ENCODE data around the gene CCDC87. TPM values are rescaled to one million over a fixed set of nuclear protein-coding genes. Genes with fewer than 3 reads are reported as not detected.
"Not testable (repeated sequence)": the region's sequence is repeated elsewhere in the genome, so short reads cannot be mapped to it uniquely, and the experiment has no call there.

CCDC87 gene, protein sequence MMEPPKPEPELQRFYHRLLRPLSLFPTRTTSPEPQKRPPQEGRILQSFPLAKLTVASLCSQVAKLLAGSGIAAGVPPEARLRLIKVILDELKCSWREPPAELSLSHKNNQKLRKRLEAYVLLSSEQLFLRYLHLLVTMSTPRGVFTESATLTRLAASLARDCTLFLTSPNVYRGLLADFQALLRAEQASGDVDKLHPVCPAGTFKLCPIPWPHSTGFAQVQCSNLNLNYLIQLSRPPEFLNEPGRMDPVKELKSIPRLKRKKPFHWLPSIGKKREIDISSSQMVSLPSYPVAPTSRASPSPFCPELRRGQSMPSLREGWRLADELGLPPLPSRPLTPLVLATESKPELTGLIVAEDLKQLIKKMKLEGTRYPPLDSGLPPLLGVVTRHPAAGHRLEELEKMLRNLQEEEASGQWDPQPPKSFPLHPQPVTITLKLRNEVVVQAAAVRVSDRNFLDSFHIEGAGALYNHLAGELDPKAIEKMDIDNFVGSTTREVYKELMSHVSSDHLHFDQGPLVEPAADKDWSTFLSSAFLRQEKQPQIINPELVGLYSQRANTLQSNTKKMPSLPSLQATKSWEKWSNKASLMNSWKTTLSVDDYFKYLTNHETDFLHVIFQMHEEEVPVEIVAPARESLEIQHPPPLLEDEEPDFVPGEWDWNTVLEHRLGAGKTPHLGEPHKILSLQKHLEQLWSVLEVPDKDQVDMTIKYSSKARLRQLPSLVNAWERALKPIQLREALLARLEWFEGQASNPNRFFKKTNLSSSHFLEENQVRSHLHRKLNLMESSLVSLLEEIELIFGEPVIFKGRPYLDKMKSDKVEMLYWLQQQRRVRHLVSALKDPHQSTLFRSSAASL
- under 1 TPM; 0.09 to 0.14 TPM for total RNA-seq

GRCh38 chr11:66592457-66593302 is at the start of gene CCDC87, which contains the start of gene CCS:
TSS of gene CCDC87 (minus strand) at chr11:66593063. CDS start at chr11:66593015, 48 bp downstream.
TSS of gene CCS (plus strand) at chr11:66593185. CDS start at chr11:66593262, 77 bp downstream.
- POLR2A ChIA-PET, result interaction anchor here (1.0 to 2.6 kb wide), 3 partner anchors 24 to 46 kb away, joined by 4 to 20 read pairs (median 10); partner anchors contain the start of genes RBM14 and RBM4
- CTCF ChIA-PET, result interaction anchor here (0.6 to 3.3 kb wide), 14 partner anchors 10 to 284 kb away, joined by 3 to 24 read pairs (median 4); partner anchors contain the start of genes MRPL11, RBM4B and ZDHHC24
- H3K36me3 Mint-ChIP-seq (ENCODE audit: low read depth), result no peaks in the 10 kb centered on the region
- H3K27me3 Mint-ChIP-seq, result no peaks in the 10 kb centered on the region
- H3K9me3 Mint-ChIP-seq (ENCODE audit: low read depth), result no peaks in the 10 kb centered on the region
- H3K27ac Mint-ChIP-seq, result peak within 1 kb of the TSS; percentile 98
- intact Hi-C loops (cut with DNase I, micrococcal nuclease), result loop anchor here (1.0 to 5.0 kb wide), 14 partner anchors 24 to 590 kb away; partner anchors contain the start of genes RBM14 (in 2 of the 2), RBM4 (in 2 of the 2), RBM4B (in 2 of the 2) and RCE1 (in 2 of the 2)
- peak; percentile 100 for ATAC-seq
- DNase-seq, result peak; percentile 99
- peaks cover 19% of the 10 kb centered on the region for H3K4me1 Mint-ChIP-seq
- H3K4me3 Mint-ChIP-seq, result peak within 1 kb of the TSS; percentile 93

- intact Hi-C loops (cut with DNase I, micrococcal nuclease), result no loop called here
- ChIA-PET POLR2A (interaction anchor here (0.7 to 1.0 kb wide), 2 partner anchors 33 to 628 kb away, joined by 3 to 6 read pairs; no protein-coding TSS in a partner anchor), CTCF (interaction anchor here (0.9 to 1.6 kb wide), 2 partner anchors 24 to 36 kb away, joined by 3 to 5 read pairs; partner anchors contain the start of gene RBM4B)
- peak overlapping the region; percentile 80 for H3K27ac Mint-ChIP-seq
- no peaks in the 10 kb centered on the region for H3K27me3 Mint-ChIP-seq
- H3K36me3 Mint-ChIP-seq (ENCODE audit: low read depth), result peaks cover 94% of the 10 kb centered on the region
- H3K4me1 Mint-ChIP-seq, result peaks cover 87% of the 10 kb centered on the region
- H3K4me3 Mint-ChIP-seq, result peak overlapping the region; percentile 89
- no peaks in the 10 kb centered on the region for H3K9me3 Mint-ChIP-seq (ENCODE audit: low read depth)
- DNase-seq (no peak), ATAC-seq (no peak)
Observed at GRCh38 chr11:66641834-66642233, 49.0 kb upstream of the CCDC87 start.

DNA sequence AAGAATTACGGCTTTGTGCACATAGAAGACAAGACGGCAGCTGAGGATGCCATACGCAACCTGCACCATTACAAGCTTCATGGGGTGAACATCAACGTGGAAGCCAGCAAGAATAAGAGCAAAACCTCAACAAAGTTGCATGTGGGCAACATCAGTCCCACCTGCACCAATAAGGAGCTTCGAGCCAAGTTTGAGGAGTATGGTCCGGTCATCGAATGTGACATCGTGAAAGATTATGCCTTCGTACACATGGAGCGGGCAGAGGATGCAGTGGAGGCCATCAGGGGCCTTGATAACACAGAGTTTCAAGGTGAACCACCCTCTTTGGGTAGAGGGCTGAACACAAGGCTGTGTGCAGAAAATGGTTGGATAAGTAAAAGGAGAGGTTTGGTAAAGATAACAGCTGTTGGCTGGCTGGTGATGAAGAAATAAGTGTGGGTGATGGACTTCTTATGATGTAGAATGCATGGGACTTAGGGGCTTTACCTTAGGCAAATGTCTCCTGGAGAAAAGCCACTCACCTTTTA is 47.0 kb upstream of the CCDC87 start:
- POLR2A ChIA-PET, result interaction anchor here (0.6 to 4.2 kb wide), 3 partner anchors 15 to 139 kb away, joined by 3 to 98 read pairs (median 3); no protein-coding TSS in a partner anchor
- Mint-ChIP-seq H3K27ac (peak overlapping the region; percentile 97), H3K36me3 (ENCODE audit: low read depth) (peaks cover 79% of the 10 kb centered on the region), H3K4me3 (peak overlapping the region; percentile 89), H3K4me1 (peaks cover 74% of the 10 kb centered on the region)
- DNase-seq; H3K27me3 Mint-ChIP-seq; ATAC-seq; H3K9me3 Mint-ChIP-seq (ENCODE audit: low read depth): not testable (repeated sequence)
- intact Hi-C loops (cut with DNase I, micrococcal nuclease), result loop anchor here (2.0 to 10.0 kb wide), 4 partner anchors 47 to 845 kb away; partner anchors contain the start of genes AIP (in 1 of the 2), CCDC87 (in 1 of the 2), CCS (in 1 of the 2) and KDM2A (in 1 of the 2)
- CTCF ChIA-PET, result interaction anchor here (1.1 to 3.0 kb wide), 3 partner anchors 9 to 38 kb away, joined by 3 to 19 read pairs (median 6); partner anchors contain the start of gene RBM4B

DNA sequence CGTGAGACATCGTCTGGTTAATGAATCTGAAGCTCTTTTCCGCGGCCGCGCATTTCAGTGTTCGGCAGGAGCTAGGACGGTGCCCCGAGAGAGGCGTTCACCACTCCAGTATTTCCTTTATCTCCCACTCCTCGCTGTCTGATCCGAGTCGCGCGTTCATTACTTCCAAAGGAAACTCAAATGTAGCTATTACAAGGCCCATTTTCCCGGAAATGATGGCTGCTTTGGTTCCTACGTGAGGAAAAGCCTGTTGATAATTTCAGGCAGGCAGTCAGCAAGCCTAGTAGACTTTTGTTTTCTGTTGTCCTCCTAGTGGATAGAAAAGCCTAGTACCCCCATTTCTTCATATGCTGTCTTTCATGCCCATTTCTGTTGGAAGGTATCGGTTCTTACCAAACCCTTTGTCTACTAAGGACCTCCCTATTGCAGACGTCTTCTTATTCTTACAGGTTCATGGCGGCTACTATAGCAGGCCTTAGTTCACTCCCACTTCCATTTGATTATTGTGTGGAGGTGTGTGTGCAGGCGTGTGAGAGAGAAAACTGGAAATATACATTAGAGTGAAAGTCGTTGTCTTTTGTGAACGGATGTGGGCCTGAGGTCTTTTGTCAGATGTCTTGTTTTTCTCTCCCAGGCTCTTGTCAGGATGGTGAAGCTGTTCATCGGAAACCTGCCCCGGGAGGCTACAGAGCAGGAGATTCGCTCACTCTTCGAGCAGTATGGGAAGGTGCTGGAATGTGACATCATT is 46.4 kb upstream of the CCDC87 start:
- Mint-ChIP-seq H3K9me3 (ENCODE audit: low read depth) (no peaks in the 10 kb centered on the region), H3K4me3 (peak overlapping the region; percentile 89), H3K27ac (peak overlapping the region; percentile 97), H3K36me3 (ENCODE audit: low read depth) (peaks cover 78% of the 10 kb centered on the region), H3K4me1 (peaks cover 72% of the 10 kb centered on the region), H3K27me3 (no peaks in the 10 kb centered on the region)
- CTCF ChIA-PET, result interaction anchor here (0.7 to 3.3 kb wide), 9 partner anchors 9 to 104 kb away, joined by 3 to 32 read pairs (median 5); partner anchors contain the start of genes RBM14 and RBM4B
- POLR2A ChIA-PET, result interaction anchor here (0.6 to 4.2 kb wide), 10 partner anchors 8 to 1068 kb away, joined by 3 to 98 read pairs (median 8); partner anchors contain the start of genes CCDC87, CCS, RBM14 and RBM4B
- intact Hi-C loops (cut with DNase I, micrococcal nuclease), result loop anchor here (2.0 to 10.0 kb wide), 4 partner anchors 46 to 846 kb away; partner anchors contain the start of genes AIP (in 1 of the 2), CCDC87 (in 1 of the 2), CCS (in 1 of the 2) and KDM2A (in 1 of the 2)
- DNase-seq, result peak; percentile 27
- ATAC-seq, result peak; percentile 4

DNA sequence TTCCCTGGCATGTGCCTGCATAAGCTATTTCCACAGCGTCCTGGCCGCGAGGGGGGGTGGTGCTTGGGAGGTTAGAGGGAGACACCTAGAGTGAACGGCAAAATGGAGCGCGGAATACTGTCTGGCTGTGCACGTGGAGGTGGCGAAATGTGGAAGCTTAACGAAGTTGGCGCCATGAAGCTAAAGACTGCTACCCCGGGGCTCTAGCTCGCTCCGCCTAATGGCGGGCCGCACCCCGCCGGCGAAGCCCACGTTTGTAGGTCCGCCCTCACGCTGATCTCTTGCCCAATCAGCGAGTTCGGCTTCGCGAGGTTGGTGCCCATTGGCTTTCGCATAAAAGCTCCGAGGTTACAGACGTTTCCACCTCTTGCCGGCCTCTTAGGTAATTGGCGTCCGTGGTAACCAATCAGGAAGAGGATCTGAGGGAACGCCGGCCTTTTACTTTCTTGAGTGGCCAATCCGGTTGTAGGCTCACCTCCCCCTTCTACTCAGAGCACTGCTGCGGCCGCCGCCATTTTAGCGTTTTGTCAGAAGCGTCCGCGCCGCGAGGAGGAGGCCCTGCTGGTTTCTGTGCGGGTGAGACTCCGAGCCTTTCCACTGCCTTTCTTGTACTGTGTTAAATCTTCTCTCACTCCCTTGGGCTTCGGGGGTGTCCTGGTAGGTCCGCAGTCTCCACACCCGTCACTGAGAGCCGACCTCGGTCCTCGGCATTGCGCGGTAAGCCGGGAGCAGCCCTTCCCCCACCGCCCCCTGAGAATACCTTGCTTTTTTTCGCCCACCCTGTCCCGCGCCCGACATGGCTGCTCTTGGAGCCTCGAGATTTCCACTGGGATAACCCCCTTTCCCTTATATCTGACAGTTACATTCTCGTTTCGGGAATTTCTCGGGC is 45.6 kb upstream of the CCDC87 start, which contains the start of gene RBM4:
Gene RBM4 (plus strand): TSS at position 527 of the 889 bp plus-strand sequence. CDS start 1,009 bp downstream, outside the sequence.
- H3K4me1 Mint-ChIP-seq, result peaks cover 65% of the 10 kb centered on the region
- POLR2A ChIA-PET, result interaction anchor here (0.6 to 4.2 kb wide), 18 partner anchors 9 to 1067 kb away, joined by 3 to 98 read pairs (median 4); partner anchors contain the start of genes CCDC87, CCS, DPP3 and RBM14
- CTCF ChIA-PET, result interaction anchor here (0.7 to 3.3 kb wide), 17 partner anchors 8 to 220 kb away, joined by 3 to 32 read pairs (median 4); partner anchors contain the start of genes ACTN3, RBM14 and RBM4B
- ATAC-seq (peak; percentile 95), DNase-seq (peak; percentile 97)
- intact Hi-C loops (cut with DNase I, micrococcal nuclease), result loop anchor here (1.0 to 10.0 kb wide), 16 partner anchors 19 to 846 kb away; partner anchors contain the start of genes CCDC87 (in 2 of the 2), CCS (in 2 of the 2), ACTN3 (in 1 of the 2) and AIP (in 1 of the 2)
- peak within 1 kb of the TSS; percentile 89 for H3K4me3 Mint-ChIP-seq
- no peaks in the 10 kb centered on the region for H3K9me3 Mint-ChIP-seq (ENCODE audit: low read depth)
- H3K27ac Mint-ChIP-seq, result peak within 1 kb of the TSS; percentile 97
- peaks cover 73% of the 10 kb centered on the region for H3K36me3 Mint-ChIP-seq (ENCODE audit: low read depth)
- no peaks in the 10 kb centered on the region for H3K27me3 Mint-ChIP-seq

GRCh38 chr11:66637557-66638176 is 44.8 kb upstream of the CCDC87 start:
- ATAC-seq (no peak), DNase-seq (no peak)
- CTCF ChIA-PET, result interaction anchor here (0.6 to 3.3 kb wide), 13 partner anchors 9 to 220 kb away, joined by 3 to 32 read pairs (median 4); partner anchors contain the start of genes ACTN3, RBM14 and RBM4B
- H3K27ac Mint-ChIP-seq, result peak overlapping the region; percentile 82
- peaks cover 70% of the 10 kb centered on the region for H3K36me3 Mint-ChIP-seq (ENCODE audit: low read depth)
- H3K9me3 Mint-ChIP-seq (ENCODE audit: low read depth), result no peaks in the 10 kb centered on the region
- intact Hi-C loops (cut with DNase I, micrococcal nuclease), result loop anchor here (1.0 to 10.0 kb wide), 16 partner anchors 18 to 847 kb away; partner anchors contain the start of genes CCDC87 (in 2 of the 2), CCS (in 2 of the 2), ACTN3 (in 1 of the 2) and AIP (in 1 of the 2)
- H3K27me3 Mint-ChIP-seq, result no peaks in the 10 kb centered on the region
- peaks cover 60% of the 10 kb centered on the region for H3K4me1 Mint-ChIP-seq
- POLR2A ChIA-PET, result interaction anchor here (0.6 to 4.2 kb wide), 16 partner anchors 10 to 790 kb away, joined by 3 to 98 read pairs (median 4); partner anchors contain the start of genes CCDC87, CCS, DPP3 and RBM14
- peak overlapping the region; percentile 89 for H3K4me3 Mint-ChIP-seq

DNA sequence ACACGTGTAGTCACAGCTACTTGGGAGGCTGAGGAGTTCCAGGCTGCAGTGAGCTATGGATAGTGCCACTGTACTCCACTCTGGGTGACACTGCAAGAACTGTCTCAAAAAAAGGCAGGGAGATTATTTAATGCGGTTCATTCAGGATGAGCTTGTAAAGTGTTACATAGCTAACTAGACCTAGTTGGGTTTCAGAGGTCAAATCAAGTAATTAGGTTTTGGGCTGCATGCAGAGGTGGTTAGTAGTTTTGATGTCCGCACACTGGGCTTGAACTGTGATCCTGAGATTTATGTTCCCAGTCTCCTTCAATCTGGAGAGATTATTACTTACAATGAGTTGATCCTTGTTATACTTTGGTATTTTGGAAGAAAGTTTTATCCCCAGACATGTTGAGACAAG is 43.5 kb upstream of the CCDC87 start:
- Mint-ChIP-seq H3K27me3 (no peaks in the 10 kb centered on the region), H3K27ac (peak overlapping the region; percentile 60), H3K4me1 (peaks cover 54% of the 10 kb centered on the region), H3K9me3 (ENCODE audit: low read depth) (no peaks in the 10 kb centered on the region), H3K36me3 (ENCODE audit: low read depth) (peaks cover 66% of the 10 kb centered on the region), H3K4me3 (no peak overlapping the region)
- ATAC-seq (no peak), DNase-seq (no peak)
- intact Hi-C loops (cut with DNase I, micrococcal nuclease), result loop anchor here in 1 of 2 experiments (5.0 to 10.0 kb wide), 2 partner anchors 481 to 848 kb away; partner anchors contain the start of genes AIP and KDM2A
- POLR2A ChIA-PET, result interaction anchor here (3.6 to 4.2 kb wide), 2 partner anchors 12 to 42 kb away, joined by 28 to 98 read pairs; partner anchors contain the start of gene RBM4B
- CTCF ChIA-PET, result interaction anchor here (1.1 to 3.3 kb wide), 3 partner anchors 8 to 14 kb away, joined by 3 to 32 read pairs (median 4); no protein-coding TSS in a partner anchor

Data from activated CD4-positive, alpha-beta T cell treated with anti-CD3 and anti-CD28 coated beads for 36 hours (primary cell).